ENCODE measurements around the gene TXNL1.

DNA sequence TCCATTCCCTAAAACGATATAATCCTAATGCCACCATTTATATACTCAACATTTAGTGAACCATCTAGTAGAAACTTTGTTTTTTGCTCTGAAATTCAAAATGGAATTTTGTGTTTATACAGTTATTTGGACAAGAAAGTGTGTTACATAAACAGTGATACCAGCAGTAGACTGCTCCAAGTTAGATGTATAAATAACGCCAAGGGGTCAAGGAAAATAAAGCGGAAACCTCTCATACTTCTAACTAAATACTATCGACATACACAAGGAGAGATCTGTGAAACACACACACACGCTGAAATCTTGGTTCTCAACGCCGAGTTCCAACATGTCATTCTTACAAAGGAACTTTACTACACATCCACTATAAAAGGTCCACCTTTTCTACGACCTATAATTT lies 1.2 kb downstream of the TXNL1 start:
- no peak for TF ChIP-seq CTCF (conservative IDR thresholded peaks at IDR 0.05)
- no peak for TF ChIP-seq EZH2 (IDR thresholded peaks at IDR 0.05; ENCODE audit: low read depth)

Data from PC-9 (cell line).